ENCODE data around the gene CHPF. TPM values are rescaled to one million over a fixed set of nuclear protein-coding genes. Genes with fewer than 3 reads are reported as not detected.

The CHPF gene
- total and polyA plus RNA-seq, 2 experiments from 2014 or later, result 174 to 533 TPM

GRCh38 chr2:219490600-219491130 lies 52.9 kb downstream of the CHPF start:
- in situ Hi-C loops (cut with MboI), result no loop called here
- H3K4me2 ChIP-seq (ENCODE audit: unreplicated experiment), result no peak overlapping the region
- H3K36me3 ChIP-seq (ENCODE audit: low read depth), result no peaks in the 10 kb centered on the region
- no peaks in the 10 kb centered on the region for H3K79me2 ChIP-seq (ENCODE audit: insufficient read depth)
- no peaks in the 10 kb centered on the region for H3K27me3 ChIP-seq (replicated peaks; ENCODE audit: insufficient read depth)
- no peaks in the 10 kb centered on the region for H4K20me1 ChIP-seq (ENCODE audit: insufficient read depth)
- H3F3A ChIP-seq (ENCODE audit: insufficient read depth), result no peaks in the 10 kb centered on the region
- DNase-seq, result no peak
- no peak overlapping the region for H3K4me3 ChIP-seq
- H2AFZ ChIP-seq, result no peak overlapping the region
- no peak overlapping the region for H3K9ac ChIP-seq
- WGBS, 2 experiments (ENCODE audit: low coverage in 1 of 2, low lambda C conversion rate in 2 of 2, missing lambda C conversion rate in 2 of 2), result 82 to 87% methylated on average over 9 to 10 of the region's 10 CpGs
- H3K4me1 ChIP-seq (ENCODE audit: insufficient read depth), result no peaks in the 10 kb centered on the region
- H3K27ac ChIP-seq, result no peak overlapping the region
- no peak for TF ChIP-seq EZH2phosphoT487 (IDR thresholded peaks at IDR 0.05; ENCODE audit: insufficient read depth, low read depth)
- TF ChIP-seq EZH2 (IDR thresholded peaks at IDR 0.05; ENCODE audit: insufficient read depth, poor library complexity, severe bottlenecking), result no peak
- H3K9me3 ChIP-seq (ENCODE audit: low read depth), result no peaks in the 10 kb centered on the region
- no peaks in the 10 kb centered on the region for H3K9me2 ChIP-seq (ENCODE audit: insufficient read depth)

GRCh38 chr2:219490186-219490585 lies 53.4 kb downstream of the CHPF start:
- H3K36me3 ChIP-seq (ENCODE audit: low read depth), result no peaks in the 10 kb centered on the region
- no peak overlapping the region for H2AFZ ChIP-seq
- H3K9me2 ChIP-seq (ENCODE audit: insufficient read depth), result no peaks in the 10 kb centered on the region
- H3K27ac ChIP-seq, result no peak overlapping the region
- H3K4me1 ChIP-seq (ENCODE audit: insufficient read depth), result no peaks in the 10 kb centered on the region
- no peaks in the 10 kb centered on the region for H4K20me1 ChIP-seq (ENCODE audit: insufficient read depth)
- no peaks in the 10 kb centered on the region for H3K27me3 ChIP-seq (replicated peaks; ENCODE audit: insufficient read depth)
- no peaks in the 10 kb centered on the region for H3F3A ChIP-seq (ENCODE audit: insufficient read depth)
- no peak overlapping the region for H3K4me2 ChIP-seq (ENCODE audit: unreplicated experiment)
- in situ Hi-C loops (cut with MboI), result no loop called here
- H3K4me3 ChIP-seq, result no peak overlapping the region
- no peaks in the 10 kb centered on the region for H3K9me3 ChIP-seq (ENCODE audit: low read depth)
- no peak for TF ChIP-seq EZH2 (IDR thresholded peaks at IDR 0.05; ENCODE audit: insufficient read depth, poor library complexity, severe bottlenecking)
- no peak for TF ChIP-seq EZH2phosphoT487 (IDR thresholded peaks at IDR 0.05; ENCODE audit: insufficient read depth, low read depth)
- no peak overlapping the region for H3K9ac ChIP-seq
- H3K79me2 ChIP-seq (ENCODE audit: insufficient read depth), result no peaks in the 10 kb centered on the region
- no peak for DNase-seq
- WGBS, 2 experiments (ENCODE audit: low coverage in 1 of 2, low lambda C conversion rate in 2 of 2, missing lambda C conversion rate in 2 of 2), result 84 to 87% methylated on average over 21 to 23 of the region's 23 CpGs

GRCh38 chr2:219489315-219489714 lies 54.3 kb downstream of the CHPF start:
- no peaks in the 10 kb centered on the region for H3F3A ChIP-seq (ENCODE audit: insufficient read depth)
- WGBS, 2 experiments (ENCODE audit: low coverage in 1 of 2, low lambda C conversion rate in 2 of 2, missing lambda C conversion rate in 2 of 2), result 85 to 89% methylated on average over 7 to 9 of the region's 9 CpGs
- no peaks in the 10 kb centered on the region for H3K36me3 ChIP-seq (ENCODE audit: low read depth)
- no peaks in the 10 kb centered on the region for H3K9me2 ChIP-seq (ENCODE audit: insufficient read depth)
- H4K20me1 ChIP-seq (ENCODE audit: insufficient read depth), result no peaks in the 10 kb centered on the region
- no peak overlapping the region for H3K4me2 ChIP-seq (ENCODE audit: unreplicated experiment)
- TF ChIP-seq EZH2phosphoT487 (IDR thresholded peaks at IDR 0.05; ENCODE audit: insufficient read depth, low read depth) (no peak), EZH2 (IDR thresholded peaks at IDR 0.05; ENCODE audit: insufficient read depth, poor library complexity, severe bottlenecking) (no peak)
- no peak overlapping the region for H3K27ac ChIP-seq
- H3K4me3 ChIP-seq, result no peak overlapping the region
- no peaks in the 10 kb centered on the region for H3K27me3 ChIP-seq (replicated peaks; ENCODE audit: insufficient read depth)
- DNase-seq, result no peak
- no peak overlapping the region for H3K9ac ChIP-seq
- no peaks in the 10 kb centered on the region for H3K4me1 ChIP-seq (ENCODE audit: insufficient read depth)
- no peak overlapping the region for H2AFZ ChIP-seq
- H3K79me2 ChIP-seq (ENCODE audit: insufficient read depth), result no peaks in the 10 kb centered on the region
- in situ Hi-C loops (cut with MboI), result no loop called here
- no peaks in the 10 kb centered on the region for H3K9me3 ChIP-seq (ENCODE audit: low read depth)

Small RNAs within 50 kb of the gene (microRNA-seq; reads per million reads assigned to microRNA genes)
- not detected for gene MIR3132 (ENCODE audit: borderline number of aligned reads)

Small RNAs within 50 kb of the gene (small RNA-seq; reads per million reads assigned to genes)
- gene MIR3132 (ENCODE audit: low read depth, low replicate concordance), result not detected
- gene RN7SKP213 (ENCODE audit: low read depth, low replicate concordance), result not detected

Other genes starting within 250 kb of the CHPF start
- 50.5 and 54.1 TPM in 2 replicates for gene PTPRN, start 234.4 kb downstream of the CHPF start, total RNA-seq (2014; rRNA removed; shearing (Covaris generic))
- 29.2 and 30.5 TPM in 2 replicates for gene PTPRN, start 234.4 kb downstream of the CHPF start, polyA plus RNA-seq (2016; fragmentation: Nextera tagmentation; extraction: Ambion mirVana)
- not detected in 2 replicates for gene RESP18, start 211.1 kb downstream of the CHPF start, total RNA-seq (2014; rRNA removed; shearing (Covaris generic))
- not detected in 2 replicates for gene RESP18, start 211.1 kb downstream of the CHPF start, polyA plus RNA-seq (2016; fragmentation: Nextera tagmentation; extraction: Ambion mirVana)
- gene DNPEP, start 155.9 kb downstream of the CHPF start, total RNA-seq (2014; rRNA removed; shearing (Covaris generic)), result 79.8 and 84.5 TPM in 2 replicates
- gene DNPEP, start 155.9 kb downstream of the CHPF start, polyA plus RNA-seq (2016; fragmentation: Nextera tagmentation; extraction: Ambion mirVana), result 54.5 and 57.5 TPM in 2 replicates
- 0.51 and 2.7 TPM in 2 replicates for gene DES, start 125.4 kb downstream of the CHPF start, total RNA-seq (2014; rRNA removed; shearing (Covaris generic))
- gene DES, start 125.4 kb downstream of the CHPF start, polyA plus RNA-seq (2016; fragmentation: Nextera tagmentation; extraction: Ambion mirVana), result 0.75 and 1.1 TPM in 2 replicates
- 26.5 and 32.1 TPM in 2 replicates for gene SPEG, start 109.0 kb downstream of the CHPF start, total RNA-seq (2014; rRNA removed; shearing (Covaris generic))
- 6.8 and 9.4 TPM in 2 replicates for gene SPEG, start 109.0 kb downstream of the CHPF start, polyA plus RNA-seq (2016; fragmentation: Nextera tagmentation; extraction: Ambion mirVana)
- 60.6 and 72.2 TPM in 2 replicates for gene GMPPA, start 44.9 kb downstream of the CHPF start, total RNA-seq (2014; rRNA removed; shearing (Covaris generic))
- 64.4 and 65.6 TPM in 2 replicates for gene GMPPA, start 44.9 kb downstream of the CHPF start, polyA plus RNA-seq (2016; fragmentation: Nextera tagmentation; extraction: Ambion mirVana)
- gene ASIC4, start 29.3 kb downstream of the CHPF start, total RNA-seq (2014; rRNA removed; shearing (Covaris generic)), result 0.13 and 0.43 TPM in 2 replicates
- not detected in 2 replicates for gene ASIC4, start 29.3 kb downstream of the CHPF start, polyA plus RNA-seq (2016; fragmentation: Nextera tagmentation; extraction: Ambion mirVana)
- 5.8 and 6.2 TPM in 2 replicates for gene TMEM198, start 219 bp upstream of the CHPF start, total RNA-seq (2014; rRNA removed; shearing (Covaris generic))
- gene TMEM198, start 219 bp upstream of the CHPF start, polyA plus RNA-seq (2016; fragmentation: Nextera tagmentation; extraction: Ambion mirVana), result 1.7 and 2.2 TPM in 2 replicates
- 68.7 and 84.9 TPM in 2 replicates for gene OBSL1, start 27.7 kb upstream of the CHPF start, total RNA-seq (2014; rRNA removed; shearing (Covaris generic))
- 12.8 and 13.8 TPM in 2 replicates for gene OBSL1, start 27.7 kb upstream of the CHPF start, polyA plus RNA-seq (2016; fragmentation: Nextera tagmentation; extraction: Ambion mirVana)
- gene INHA, start 28.5 kb upstream of the CHPF start, total RNA-seq (2014; rRNA removed; shearing (Covaris generic)), result 0.11 TPM in 1 of 2 replicates, not detected in the other
- gene INHA, start 28.5 kb upstream of the CHPF start, polyA plus RNA-seq (2016; fragmentation: Nextera tagmentation; extraction: Ambion mirVana), result 0.19 and 0.36 TPM in 2 replicates
- gene STK11IP, start 54.0 kb upstream of the CHPF start, total RNA-seq (2014; rRNA removed; shearing (Covaris generic)), result 10.5 and 13.9 TPM in 2 replicates
- 7.3 and 7.9 TPM in 2 replicates for gene STK11IP, start 54.0 kb upstream of the CHPF start, polyA plus RNA-seq (2016; fragmentation: Nextera tagmentation; extraction: Ambion mirVana)
- 0.54 and 1.6 TPM in 2 replicates for gene SLC4A3, start 83.8 kb upstream of the CHPF start, total RNA-seq (2014; rRNA removed; shearing (Covaris generic))
- gene SLC4A3, start 83.8 kb upstream of the CHPF start, polyA plus RNA-seq (2016; fragmentation: Nextera tagmentation; extraction: Ambion mirVana), result 0.79 and 0.96 TPM in 2 replicates